Activated naive CD8-positive, alpha-beta T cell treated with anti-CD3 and anti-CD28 coated beads for 36 hours (primary cell): Measurements from ENCODE around the gene RPS14. TPM values are rescaled to one million over a fixed set of nuclear protein-coding genes. Genes with fewer than 3 reads are reported as not detected.
"Not testable (repeated sequence)": the region's sequence is repeated elsewhere in the genome, so short reads cannot be mapped to it uniquely, and the experiment has no call there.

ENCODE experiments used
- DNase-seq: peaks from one replicate; pipeline ENCODE4 v3.0.0; 2021
- H3K27ac Mint-ChIP-seq: one replicate; pipeline ENCODE4 v1.8.0; 2022; ENCODE audit warnings: mild to moderate bottlenecking, moderate library complexity, mixed read lengths
- H3K27me3 Mint-ChIP-seq: one replicate; pipeline ENCODE4 v1.8.0; 2022; ENCODE audit warnings: mild to moderate bottlenecking, mixed read lengths
- H3K36me3 Mint-ChIP-seq: one replicate; pipeline ENCODE4 v1.8.0; 2021; ENCODE audit warnings: mild to moderate bottlenecking, mixed read lengths
- H3K4me1 Mint-ChIP-seq: one replicate; pipeline ENCODE4 v1.8.0; 2021; ENCODE audit warnings: mixed read lengths
- H3K4me3 Mint-ChIP-seq: one replicate; pipeline ENCODE4 v1.8.0; 2022; ENCODE audit warnings: mild to moderate bottlenecking, moderate library complexity, mixed read lengths
- H3K9me3 Mint-ChIP-seq: one replicate; pipeline ENCODE4 v1.8.0; 2022; ENCODE audit warnings: mixed read lengths
- total RNA-seq, 2 experiments: library from RNA; stranded (reverse); gene quantifications; one replicate each; pipeline ENCODE4 v1.2.3, GENCODE V29; 2021

Gene RPS14
- total RNA-seq, 2 experiments from 2014 or later: 2,978 to 3,004 TPM

GRCh38 chr5:150487199-150488061 is 37.9 kb upstream of the RPS14 start:
- peak overlapping the region; percentile 58 for H3K4me3 Mint-ChIP-seq
- peaks cover 8% of the 10 kb centered on the region for H3K4me1 Mint-ChIP-seq
- no peaks in the 10 kb centered on the region for H3K36me3 Mint-ChIP-seq
- no peak overlapping the region for H3K27ac Mint-ChIP-seq
- no peak for DNase-seq
- no peaks in the 10 kb centered on the region for H3K9me3 Mint-ChIP-seq
- peaks cover 18% of the 10 kb centered on the region for H3K27me3 Mint-ChIP-seq

- Mint-ChIP-seq H3K27me3 (peaks cover 18% of the 10 kb centered on the region), H3K4me3 (peak overlapping the region; percentile 58), H3K27ac (no peak overlapping the region), H3K4me1 (peaks cover 8% of the 10 kb centered on the region), H3K9me3 (no peaks in the 10 kb centered on the region), H3K36me3 (no peaks in the 10 kb centered on the region)
- peak; percentile 69 for DNase-seq
These were observed 37.1 kb upstream of the RPS14 start for GRCh38 chr5:150486402-150487198.

GRCh38 chr5:150485693-150486401 is 36.3 kb upstream of the RPS14 start:
- Mint-ChIP-seq H3K9me3 (no peaks in the 10 kb centered on the region), H3K4me3 (no peak overlapping the region), H3K27ac (no peak overlapping the region), H3K36me3 (no peaks in the 10 kb centered on the region), H3K27me3 (peaks cover 18% of the 10 kb centered on the region), H3K4me1 (peaks cover 8% of the 10 kb centered on the region)
- DNase-seq: peak; percentile 30

GRCh38 chr5:150484964-150485692 is 35.6 kb upstream of the RPS14 start:
- peak overlapping the region; percentile 14 for H3K27ac Mint-ChIP-seq
- DNase-seq: no peak
- H3K9me3 Mint-ChIP-seq: no peaks in the 10 kb centered on the region
- H3K36me3 Mint-ChIP-seq: no peaks in the 10 kb centered on the region
- H3K4me1 Mint-ChIP-seq: peaks cover 8% of the 10 kb centered on the region
- peaks cover 18% of the 10 kb centered on the region for H3K27me3 Mint-ChIP-seq
- peak overlapping the region; percentile 56 for H3K4me3 Mint-ChIP-seq

- Mint-ChIP-seq H3K4me1 (peaks cover under 1% of the 10 kb centered on the region), H3K9me3 (no peaks in the 10 kb centered on the region), H3K36me3 (no peaks in the 10 kb centered on the region), H3K27me3 (peaks cover 7% of the 10 kb centered on the region), H3K27ac (no peak overlapping the region), H3K4me3 (no peak overlapping the region)
- no peak for DNase-seq
These were observed 32.5 kb upstream of the RPS14 start for GRCh38 chr5:150481972-150482406.

GRCh38 chr5:150481708-150481965 is 32.1 kb upstream of the RPS14 start:
- Mint-ChIP-seq H3K27ac (no peak overlapping the region), H3K4me3 (no peak overlapping the region), H3K27me3 (peaks cover 6% of the 10 kb centered on the region), H3K4me1 (no peaks in the 10 kb centered on the region), H3K9me3 (no peaks in the 10 kb centered on the region), H3K36me3 (no peaks in the 10 kb centered on the region)
- no peak for DNase-seq

GRCh38 chr5:150479416-150479815 is 29.9 kb upstream of the RPS14 start:
- no peak for DNase-seq
- no peaks in the 10 kb centered on the region for H3K36me3 Mint-ChIP-seq
- H3K4me3 Mint-ChIP-seq: no peak overlapping the region
- no peaks in the 10 kb centered on the region for H3K27me3 Mint-ChIP-seq
- H3K4me1 Mint-ChIP-seq: no peaks in the 10 kb centered on the region
- no peaks in the 10 kb centered on the region for H3K9me3 Mint-ChIP-seq
- H3K27ac Mint-ChIP-seq: no peak overlapping the region

GRCh38 chr5:150476568-150476967 is 27.0 kb upstream of the RPS14 start:
- not testable (repeated sequence) for DNase-seq, H3K4me1 Mint-ChIP-seq, H3K9me3 Mint-ChIP-seq, H3K36me3 Mint-ChIP-seq, H3K27me3 Mint-ChIP-seq, H3K27ac Mint-ChIP-seq, H3K4me3 Mint-ChIP-seq

GRCh38 chr5:150473673-150474358 is 24.3 kb upstream of the RPS14 start:
- Mint-ChIP-seq H3K4me1 (no peaks in the 10 kb centered on the region), H3K27me3 (no peaks in the 10 kb centered on the region), H3K27ac (no peak overlapping the region), H3K36me3 (no peaks in the 10 kb centered on the region), H3K9me3 (no peaks in the 10 kb centered on the region), H3K4me3 (no peak overlapping the region)
- DNase-seq: no peak

- DNase-seq: no peak
- Mint-ChIP-seq H3K4me1 (no peaks in the 10 kb centered on the region), H3K36me3 (no peaks in the 10 kb centered on the region), H3K27ac (no peak overlapping the region), H3K27me3 (no peaks in the 10 kb centered on the region), H3K4me3 (no peak overlapping the region), H3K9me3 (no peaks in the 10 kb centered on the region)
These were observed 20.4 kb upstream of the RPS14 start for GRCh38 chr5:150469718-150470469.

GRCh38 chr5:150468206-150468605 is 18.7 kb upstream of the RPS14 start:
- Mint-ChIP-seq H3K9me3 (no peaks in the 10 kb centered on the region), H3K27me3 (no peaks in the 10 kb centered on the region), H3K27ac (no peak overlapping the region), H3K36me3 (no peaks in the 10 kb centered on the region), H3K4me1 (no peaks in the 10 kb centered on the region), H3K4me3 (no peak overlapping the region)
- DNase-seq: no peak

GRCh38 chr5:150465927-150466326 is 16.4 kb upstream of the RPS14 start:
- no peaks in the 10 kb centered on the region for H3K27me3 Mint-ChIP-seq
- H3K27ac Mint-ChIP-seq: no peak overlapping the region
- no peaks in the 10 kb centered on the region for H3K4me1 Mint-ChIP-seq
- no peaks in the 10 kb centered on the region for H3K36me3 Mint-ChIP-seq
- DNase-seq: no peak
- H3K9me3 Mint-ChIP-seq: no peaks in the 10 kb centered on the region
- no peak overlapping the region for H3K4me3 Mint-ChIP-seq

- Mint-ChIP-seq H3K4me1 (peaks cover 3% of the 10 kb centered on the region), H3K36me3 (no peaks in the 10 kb centered on the region), H3K4me3 (no peak overlapping the region), H3K9me3 (no peaks in the 10 kb centered on the region), H3K27me3 (no peaks in the 10 kb centered on the region), H3K27ac (no peak overlapping the region)
- DNase-seq: no peak
These were observed 15.0 kb upstream of the RPS14 start for GRCh38 chr5:150464554-150465012.

- peak overlapping the region; percentile 78 for H3K27ac Mint-ChIP-seq
- no peaks in the 10 kb centered on the region for H3K27me3 Mint-ChIP-seq
- H3K4me1 Mint-ChIP-seq: peaks cover 16% of the 10 kb centered on the region
- no peak for DNase-seq
- no peak overlapping the region for H3K4me3 Mint-ChIP-seq
- H3K36me3 Mint-ChIP-seq: no peaks in the 10 kb centered on the region
- no peaks in the 10 kb centered on the region for H3K9me3 Mint-ChIP-seq
These were observed 11.7 kb upstream of the RPS14 start for GRCh38 chr5:150461231-150461630.
